Trophoblast cell (in vitro differentiated cells and primary cell): ENCODE results near the gene GALNT4.

Experiments
- DNase-seq, 2 donors: peaks; one replicate each; pipeline ENCODE4 v3.0.0-alpha.2; 2016
- H2AFZ ChIP-seq: 2 replicates; pipeline ENCODE4 v1.6.1; 2013; ENCODE audit warnings: low read length, moderate library complexity, mild to moderate bottlenecking; ENCODE audit not compliant: insufficient read depth, poor library complexity
- H2AK5ac ChIP-seq: 2 replicates; pipeline ENCODE4 v1.6.1; 2013; ENCODE audit warnings: mild to moderate bottlenecking, low read length
- H2BK120ac ChIP-seq: 2 replicates; pipeline ENCODE4 v1.6.1; 2013; ENCODE audit warnings: low read length, mild to moderate bottlenecking, moderate library complexity; ENCODE audit not compliant: insufficient read depth, poor library complexity
- H2BK12ac ChIP-seq: 2 replicates; pipeline ENCODE4 v1.6.1; 2013; ENCODE audit warnings: mild to moderate bottlenecking, low read length, moderate library complexity
- H2BK5ac ChIP-seq: 2 replicates; pipeline ENCODE4 v1.6.1; 2013; ENCODE audit warnings: low read length, low read depth, moderate library complexity, mild to moderate bottlenecking; ENCODE audit not compliant: poor library complexity
- H3K14ac ChIP-seq: 2 replicates; pipeline ENCODE4 v1.6.1; 2013; ENCODE audit warnings: mild to moderate bottlenecking, low read length
- H3K18ac ChIP-seq: 2 replicates; pipeline ENCODE4 v1.6.1; 2013; ENCODE audit warnings: mild to moderate bottlenecking, low read length
- H3K23ac ChIP-seq: 2 replicates; pipeline ENCODE4 v1.6.1; 2013; ENCODE audit warnings: low read length
- H3K27ac ChIP-seq: 2 replicates; pipeline ENCODE4 v1.5.1; 2013; ENCODE audit warnings: low read depth, mild to moderate bottlenecking, inconsistent platforms, low read length, moderate library complexity
- H3K27me3 ChIP-seq: 2 replicates; pipeline ENCODE4 v1.6.1; 2013; ENCODE audit warnings: inconsistent platforms, mild to moderate bottlenecking, low read length, moderate library complexity; ENCODE audit not compliant: insufficient read depth
- H3K36me3 ChIP-seq, 2 experiments: 1 replicate in 1 of 2; 2 replicates in 1 of 2; pipeline ENCODE4 v1.6.1; 2013; ENCODE audit warnings: low read length in 2 of 2, mild to moderate bottlenecking in 2 of 2, moderate library complexity in 1 of 2; ENCODE audit not compliant: insufficient read depth in 2 of 2, control insufficient read depth in 1 of 2
- H3K4ac ChIP-seq: 2 replicates; pipeline ENCODE4 v1.6.1; 2013; ENCODE audit warnings: low read depth, mild to moderate bottlenecking, low read length, moderate library complexity
- H3K4me1 ChIP-seq, 2 experiments: 1 replicate in 1 of 2; 2 replicates in 1 of 2; pipeline ENCODE4 v1.6.1; 2013; ENCODE audit warnings: low read length in 2 of 2, mild to moderate bottlenecking in 2 of 2, moderate library complexity in 1 of 2; ENCODE audit not compliant: insufficient read depth in 2 of 2, control insufficient read depth in 1 of 2
- H3K4me2 ChIP-seq: 2 replicates; pipeline ENCODE4 v1.6.1; 2013; ENCODE audit warnings: inconsistent platforms, mild to moderate bottlenecking, low read length, moderate library complexity
- H3K4me3 ChIP-seq: 2 replicates; pipeline ENCODE4 v1.5.1; 2013; ENCODE audit warnings: mild to moderate bottlenecking, low read depth, low read length, inconsistent platforms
- H3K79me1 ChIP-seq: one replicate; pipeline ENCODE4 v1.6.1; 2013; ENCODE audit warnings: low read length
- H3K79me2 ChIP-seq: 2 replicates; pipeline ENCODE4 v1.6.1; 2013; ENCODE audit warnings: low read length, mild to moderate bottlenecking; ENCODE audit not compliant: control insufficient read depth, insufficient read depth, poor library complexity
- H3K9ac ChIP-seq: 2 replicates; pipeline ENCODE4 v1.6.1; 2013; ENCODE audit warnings: mild to moderate bottlenecking, low read length
- H3K9me3 ChIP-seq: 2 replicates; pipeline ENCODE4 v1.6.1; 2013; ENCODE audit warnings: low read depth, mild to moderate bottlenecking, control low read depth, inconsistent platforms, low read length; ENCODE audit not compliant: insufficient read depth
- H4K12ac ChIP-seq: 2 replicates; pipeline ENCODE4 v1.6.1; 2013; ENCODE audit warnings: low read depth, mild to moderate bottlenecking, low read length, moderate library complexity
- H4K8ac ChIP-seq: 2 replicates; pipeline ENCODE4 v1.6.1; 2013; ENCODE audit warnings: low read depth, mild to moderate bottlenecking, low read length, moderate library complexity
- H4K91ac ChIP-seq: one replicate; pipeline ENCODE4 v1.6.1; 2013; ENCODE audit warnings: low read depth, mild to moderate bottlenecking, low read length, moderate library complexity
- WGBS: extraction: QIAGEN DNeasy Blood & Tissue Kit; methylation state at CpG from one replicate; pipeline ENCODE4 v1.1.7; 2013; ENCODE audit warnings: missing lambda C conversion rate; ENCODE audit not compliant: insufficient read length, insufficient coverage; ENCODE audit errors: extremely low coverage; 5-methylcytosine and 5-hydroxymethylcytosine counted together

The GALNT4 gene

GRCh38 chr12:89546151-89546550 lies 21.6 kb upstream of the GALNT4 start:
- no CpG with 5 or more reads among the region's 4 CpGs for WGBS
- H3K9ac ChIP-seq, result no peak overlapping the region

DNA sequence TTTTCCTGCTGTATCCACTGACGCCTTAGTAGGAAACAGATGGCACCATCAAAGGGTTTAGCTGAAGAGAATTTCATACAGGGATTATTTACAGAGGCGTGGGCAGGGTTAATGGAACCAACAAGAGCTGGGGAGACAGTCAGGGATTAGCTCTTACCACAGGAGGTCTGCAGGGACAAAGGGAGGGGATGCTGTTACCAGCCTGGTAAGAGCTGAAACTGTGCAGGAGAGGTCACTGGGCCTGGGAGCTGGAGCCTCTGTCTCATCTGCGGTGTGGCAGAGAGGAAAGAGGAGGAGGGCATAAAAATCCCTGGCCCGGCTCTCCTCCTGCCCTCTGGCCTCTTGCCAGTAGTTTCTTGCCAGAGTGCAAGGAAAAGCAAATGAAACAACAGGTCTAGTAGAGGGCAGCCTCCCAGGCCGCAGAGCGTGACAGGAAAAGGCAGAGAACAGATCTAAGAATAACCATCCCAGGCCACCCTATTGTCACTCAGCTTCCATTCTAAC lies 20.1 kb upstream of the GALNT4 start:
- Histone ChIP-seq H3K23ac (no peak overlapping the region), H4K12ac (no peak overlapping the region), H2BK120ac (no peak overlapping the region), H3K36me3 (no peaks in the 10 kb centered on the region), H2AK5ac (no peak overlapping the region), H4K91ac (no peak overlapping the region), H3K9me3 (no peaks in the 10 kb centered on the region), H3K79me2 (no peaks in the 10 kb centered on the region), H3K79me1 (peaks cover 11% of the 10 kb centered on the region), H2AFZ (no peak overlapping the region), H3K4me1 (peaks cover 12 to 15% of the 10 kb centered on the region in 2 experiments), H3K9ac (no peak overlapping the region), H3K4me2 (no peak overlapping the region), H2BK12ac (peak overlapping the region; percentile 32), H3K27me3 (no peaks in the 10 kb centered on the region), H3K27ac (no peak overlapping the region), H2BK5ac (peak overlapping the region; percentile 6), H3K4ac (no peak overlapping the region), H3K14ac (peak overlapping the region; percentile 4), H3K4me3 (no peak overlapping the region), H3K18ac (no peak overlapping the region), H4K8ac (no peak overlapping the region)
- no CpG with 5 or more reads among the region's 6 CpGs for WGBS
- no peak for DNase-seq

More at GRCh38 chr12:89546151-89546550, 21.6 kb upstream of the GALNT4 start:
- Histone ChIP-seq H3K27ac (no peak overlapping the region), H3K36me3 (no peaks in the 10 kb centered on the region), H3K23ac (no peak overlapping the region), H3K4me2 (no peak overlapping the region), H3K4me3 (no peak overlapping the region), H2BK5ac (no peak overlapping the region), H3K4ac (no peak overlapping the region), H3K79me1 (peaks cover 10% of the 10 kb centered on the region), H2AK5ac (no peak overlapping the region), H4K12ac (no peak overlapping the region), H3K4me1 (peaks cover 5 to 10% of the 10 kb centered on the region in 2 experiments), H3K79me2 (no peaks in the 10 kb centered on the region), H3K9me3 (no peaks in the 10 kb centered on the region), H4K8ac (no peak overlapping the region), H3K14ac (no peak overlapping the region), H3K27me3 (no peaks in the 10 kb centered on the region), H2BK12ac (no peak overlapping the region), H2AFZ (no peak overlapping the region), H3K18ac (no peak overlapping the region), H4K91ac (no peak overlapping the region), H2BK120ac (no peak overlapping the region)
- DNase-seq, result no peak

DNA sequence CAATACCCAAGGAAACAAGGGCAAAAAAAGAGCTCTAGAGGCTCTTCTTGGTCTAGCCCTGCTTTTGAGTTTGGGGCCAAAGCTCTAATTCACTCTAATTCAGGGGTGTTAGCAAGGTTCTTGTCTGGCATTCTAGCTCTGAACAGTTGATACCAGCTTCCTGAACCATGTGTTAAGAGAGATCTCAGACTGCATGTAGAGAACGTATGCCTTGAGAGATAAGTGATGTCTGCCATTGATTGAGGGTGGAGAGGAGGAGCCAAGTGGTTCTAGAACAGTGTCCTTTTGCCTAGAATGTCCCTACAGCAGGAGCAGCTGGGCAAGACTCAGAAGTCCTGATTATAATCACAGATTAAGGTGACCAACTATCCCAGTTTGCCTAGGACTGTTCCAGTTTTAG lies 19.4 kb upstream of the GALNT4 start:
- no peak overlapping the region for H3K4ac ChIP-seq
- no peak overlapping the region for H3K23ac ChIP-seq
- H3K18ac ChIP-seq, result no peak overlapping the region
- no peak overlapping the region for H2BK5ac ChIP-seq
- H3K4me2 ChIP-seq, result no peak overlapping the region
- no peak overlapping the region for H4K8ac ChIP-seq
- H4K91ac ChIP-seq, result peak overlapping the region; percentile 52
- no peak overlapping the region for H4K12ac ChIP-seq
- WGBS, result no CpG with 5 or more reads among the region's 1 CpG
- H3K36me3 ChIP-seq, result no peaks in the 10 kb centered on the region
- no peak overlapping the region for H3K27ac ChIP-seq
- H2BK120ac ChIP-seq, result peak overlapping the region; percentile 47
- peak overlapping the region; percentile 75 for H2BK12ac ChIP-seq
- H3K9ac ChIP-seq, result no peak overlapping the region
- no peak for DNase-seq
- peaks cover 12% of the 10 kb centered on the region for H3K79me1 ChIP-seq
- no peaks in the 10 kb centered on the region for H3K9me3 ChIP-seq
- no peaks in the 10 kb centered on the region for H3K27me3 ChIP-seq
- H3K4me3 ChIP-seq, result no peak overlapping the region
- no peaks in the 10 kb centered on the region for H3K79me2 ChIP-seq
- H2AFZ ChIP-seq, result no peak overlapping the region
- H3K4me1 ChIP-seq, result peaks cover 12 to 15% of the 10 kb centered on the region in 2 experiments
- H2AK5ac ChIP-seq, result no peak overlapping the region
- H3K14ac ChIP-seq, result no peak overlapping the region

- peaks cover 12% of the 10 kb centered on the region for H3K79me1 ChIP-seq
Measured at GRCh38 chr12:89542912-89543592, 18.5 kb upstream of the GALNT4 start.

More at GRCh38 chr12:89542912-89543592, 18.5 kb upstream of the GALNT4 start:
- Histone ChIP-seq H4K91ac (peak overlapping the region; percentile 72), H3K14ac (no peak overlapping the region), H3K23ac (no peak overlapping the region), H2BK5ac (no peak overlapping the region), H2AK5ac (no peak overlapping the region), H3K4ac (peak overlapping the region; percentile 60), H2BK12ac (peak overlapping the region; percentile 82), H4K8ac (no peak overlapping the region), H3K18ac (peak overlapping the region; percentile 78), H3K4me3 (no peak overlapping the region), H2AFZ (no peak overlapping the region), H3K27me3 (no peaks in the 10 kb centered on the region), H3K9ac (no peak overlapping the region), H2BK120ac (peak overlapping the region; percentile 47), H3K36me3 (no peaks in the 10 kb centered on the region), H3K4me2 (no peak overlapping the region), H3K4me1 (peaks cover 12 to 15% of the 10 kb centered on the region in 2 experiments), H4K12ac (no peak overlapping the region), H3K27ac (no peak overlapping the region), H3K9me3 (no peaks in the 10 kb centered on the region), H3K79me2 (no peaks in the 10 kb centered on the region)
- no CpG with 5 or more reads among the region's 6 CpGs for WGBS
- DNase-seq, result peak; percentile 64 to 93
